Left ventricle myocardium inferior (tissue), 1 donor: ENCODE measurements around the gene JAM3. TPM values are rescaled to one million over a fixed set of nuclear protein-coding genes. Genes with fewer than 3 reads are reported as not detected.
A peak's percentile ranks its signal among the peaks of the same experiment; 100 is the strongest.
"Not testable (repeated sequence)": the region's sequence is repeated elsewhere in the genome, so short reads cannot be mapped to it uniquely, and the experiment has no call there.

Experiments used
- DNase-seq: peaks from one replicate; pipeline ENCODE4 v3.0.0-alpha.2; 2020
- H3K27ac ChIP-seq: fragments of 200-600 bp; replicated peaks from 2 replicates; pipeline ENCODE4 v1.8.0; 2021
- H3K27me3 ChIP-seq: fragments of 200-600 bp; 2 replicates; pipeline ENCODE4 v1.8.0; 2021; ENCODE audit warnings: low read depth
- H3K36me3 ChIP-seq: fragments of 200-600 bp; 2 replicates; pipeline ENCODE4 v1.8.0; 2021
- H3K4me1 ChIP-seq: fragments of 200-600 bp; 2 replicates; pipeline ENCODE4 v1.8.0; 2021
- H3K4me3 ChIP-seq: fragments of 200-600 bp; 2 replicates; pipeline ENCODE4 v1.8.0; 2021; ENCODE audit warnings: mild to moderate bottlenecking, moderate library complexity
- H3K9me3 ChIP-seq: fragments of 200-600 bp; replicated peaks from 2 replicates; pipeline ENCODE4 v1.8.0; 2021
- intact Hi-C: fragments of 100-400 bp; cut with micrococcal nuclease; formaldehyde crosslinking; loops from one replicate; pipeline ENCODE4 v1.11.0; 2022
- total RNA-seq: library from RNA; stranded (reverse); fragmentation: NEBNext Ultra II Directional; extraction: Animal tissue kit (Norgen Biotek cat#: 25700); gene quantifications from one replicate; pipeline ENCODE4 v1.2.1, GENCODE V29; 2021
- TF ChIP-seq, protein P1 (sequence below): fragments of 200-600 bp; IDR thresholded peaks from 2 replicates; pipeline ENCODE4 v1.8.0; 2021; ENCODE audit warnings: antibody characterized with exemption, mild to moderate bottlenecking, borderline replicate concordance
- donor health status: DM: no; HTN: yes; CAD: no; lungs with severe emphysema.

JAM3 gene
- total RNA-seq, 1 donor from 2014 or later, result 36.2 TPM

DNA sequence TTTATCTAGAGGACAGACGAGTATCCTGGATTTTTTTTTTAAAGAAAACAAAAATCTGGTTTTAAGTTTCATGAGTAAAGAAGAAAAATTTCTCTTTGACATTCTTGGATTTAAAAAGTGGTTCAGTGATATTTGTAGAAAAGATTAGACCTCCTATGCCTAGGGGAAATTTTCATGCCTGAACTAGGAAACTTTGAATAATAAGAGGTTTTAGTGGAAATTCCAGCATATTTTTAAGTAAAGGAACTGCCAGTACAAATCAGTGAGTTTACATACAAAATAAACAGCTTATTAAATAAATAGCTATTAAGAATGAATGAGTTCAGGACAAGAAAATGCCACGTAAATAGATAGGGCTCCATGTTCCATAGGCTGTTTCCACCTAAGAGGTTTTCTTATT is 17.5 kb downstream of the JAM3 start:
- H3K27ac ChIP-seq, result no peak overlapping the region
- intact Hi-C loops, result no loop called here
- no peaks in the 10 kb centered on the region for H3K9me3 ChIP-seq
- H3K27me3 ChIP-seq, result no peaks in the 10 kb centered on the region
- no peak overlapping the region for H3K4me3 ChIP-seq
- TF ChIP-seq, protein P1, sequence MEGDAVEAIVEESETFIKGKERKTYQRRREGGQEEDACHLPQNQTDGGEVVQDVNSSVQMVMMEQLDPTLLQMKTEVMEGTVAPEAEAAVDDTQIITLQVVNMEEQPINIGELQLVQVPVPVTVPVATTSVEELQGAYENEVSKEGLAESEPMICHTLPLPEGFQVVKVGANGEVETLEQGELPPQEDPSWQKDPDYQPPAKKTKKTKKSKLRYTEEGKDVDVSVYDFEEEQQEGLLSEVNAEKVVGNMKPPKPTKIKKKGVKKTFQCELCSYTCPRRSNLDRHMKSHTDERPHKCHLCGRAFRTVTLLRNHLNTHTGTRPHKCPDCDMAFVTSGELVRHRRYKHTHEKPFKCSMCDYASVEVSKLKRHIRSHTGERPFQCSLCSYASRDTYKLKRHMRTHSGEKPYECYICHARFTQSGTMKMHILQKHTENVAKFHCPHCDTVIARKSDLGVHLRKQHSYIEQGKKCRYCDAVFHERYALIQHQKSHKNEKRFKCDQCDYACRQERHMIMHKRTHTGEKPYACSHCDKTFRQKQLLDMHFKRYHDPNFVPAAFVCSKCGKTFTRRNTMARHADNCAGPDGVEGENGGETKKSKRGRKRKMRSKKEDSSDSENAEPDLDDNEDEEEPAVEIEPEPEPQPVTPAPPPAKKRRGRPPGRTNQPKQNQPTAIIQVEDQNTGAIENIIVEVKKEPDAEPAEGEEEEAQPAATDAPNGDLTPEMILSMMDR, result no peak
- no peaks in the 10 kb centered on the region for H3K36me3 ChIP-seq
- DNase-seq, result no peak
- H3K4me1 ChIP-seq, result no peaks in the 10 kb centered on the region

GRCh38 chr11:134092006-134092405 is 23.1 kb downstream of the JAM3 start:
- H3K36me3 ChIP-seq, H3K4me3 ChIP-seq, H3K27ac ChIP-seq, H3K4me1 ChIP-seq, intact Hi-C loops, H3K9me3 ChIP-seq, H3K27me3 ChIP-seq, DNase-seq: not testable (repeated sequence)

GRCh38 chr11:134097166-134097565 is 28.3 kb downstream of the JAM3 start:
- no peaks in the 10 kb centered on the region for H3K9me3 ChIP-seq
- no peak overlapping the region for H3K27ac ChIP-seq
- H3K4me3 ChIP-seq, result no peak overlapping the region
- H3K36me3 ChIP-seq, result no peaks in the 10 kb centered on the region
- DNase-seq, result no peak
- H3K4me1 ChIP-seq, result no peaks in the 10 kb centered on the region
- no peaks in the 10 kb centered on the region for H3K27me3 ChIP-seq
- intact Hi-C loops, result no loop called here
- TF ChIP-seq, protein P1, result no peak

GRCh38 chr11:134098566-134099184 is 29.8 kb downstream of the JAM3 start:
- DNase-seq, result no peak
- Histone ChIP-seq H3K4me1 (no peaks in the 10 kb centered on the region), H3K36me3 (no peaks in the 10 kb centered on the region), H3K4me3 (no peak overlapping the region), H3K9me3 (no peaks in the 10 kb centered on the region), H3K27me3 (no peaks in the 10 kb centered on the region), H3K27ac (no peak overlapping the region)
- intact Hi-C loops, result no loop called here
- TF ChIP-seq, protein P1, result peak; percentile 44

DNA sequence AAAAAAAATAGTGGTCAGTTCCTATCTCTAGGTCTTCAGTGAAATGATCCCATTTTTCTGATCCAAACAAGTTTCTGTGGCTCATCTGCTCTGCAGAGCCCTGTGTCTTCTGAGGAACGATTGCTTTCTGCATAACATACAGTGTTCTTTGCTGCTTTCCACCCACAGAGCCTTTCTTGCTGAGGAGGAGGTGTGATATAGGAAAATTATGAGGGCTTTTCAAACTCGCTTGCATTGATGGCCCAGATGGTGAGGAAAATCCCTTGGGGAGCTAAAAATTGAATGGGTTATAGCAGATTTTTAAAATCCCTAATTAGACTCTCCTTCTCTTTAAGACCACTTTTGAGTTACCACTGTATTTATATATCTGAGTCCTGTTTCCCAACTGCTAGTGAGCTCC is 31.3 kb downstream of the JAM3 start:
- H3K9me3 ChIP-seq, result no peaks in the 10 kb centered on the region
- no peaks in the 10 kb centered on the region for H3K36me3 ChIP-seq
- H3K4me3 ChIP-seq, result no peak overlapping the region
- TF ChIP-seq, protein P1, result no peak
- intact Hi-C loops, result no loop called here
- no peak for DNase-seq
- H3K4me1 ChIP-seq, result no peaks in the 10 kb centered on the region
- H3K27ac ChIP-seq, result no peak overlapping the region
- H3K27me3 ChIP-seq, result no peaks in the 10 kb centered on the region

- intact Hi-C loops, result no loop called here
Observed at GRCh38 chr11:134101282-134101681, 32.4 kb downstream of the JAM3 start.

More at GRCh38 chr11:134101282-134101681, 32.4 kb downstream of the JAM3 start:
- no peaks in the 10 kb centered on the region for H3K27me3 ChIP-seq
- no peaks in the 10 kb centered on the region for H3K4me1 ChIP-seq
- TF ChIP-seq, protein P1, result no peak
- no peak for DNase-seq
- H3K27ac ChIP-seq, result no peak overlapping the region
- H3K9me3 ChIP-seq, result no peaks in the 10 kb centered on the region
- H3K36me3 ChIP-seq, result no peaks in the 10 kb centered on the region
- H3K4me3 ChIP-seq, result no peak overlapping the region
